Effector CD4-positive, alpha-beta T cell (primary cell): Measurements from ENCODE around the gene C15orf61.

ENCODE experiments used
- DNase-seq: peaks from one replicate; pipeline ENCODE4 v3.0.0-alpha.2; 2020

The C15orf61 gene

GRCh38 chr15:67515090-67515489 is 5.8 kb upstream of the C15orf61 start:
- no peak for DNase-seq

GRCh38 chr15:67515557-67515956 is 5.4 kb upstream of the C15orf61 start:
- DNase-seq = no peak

DNA sequence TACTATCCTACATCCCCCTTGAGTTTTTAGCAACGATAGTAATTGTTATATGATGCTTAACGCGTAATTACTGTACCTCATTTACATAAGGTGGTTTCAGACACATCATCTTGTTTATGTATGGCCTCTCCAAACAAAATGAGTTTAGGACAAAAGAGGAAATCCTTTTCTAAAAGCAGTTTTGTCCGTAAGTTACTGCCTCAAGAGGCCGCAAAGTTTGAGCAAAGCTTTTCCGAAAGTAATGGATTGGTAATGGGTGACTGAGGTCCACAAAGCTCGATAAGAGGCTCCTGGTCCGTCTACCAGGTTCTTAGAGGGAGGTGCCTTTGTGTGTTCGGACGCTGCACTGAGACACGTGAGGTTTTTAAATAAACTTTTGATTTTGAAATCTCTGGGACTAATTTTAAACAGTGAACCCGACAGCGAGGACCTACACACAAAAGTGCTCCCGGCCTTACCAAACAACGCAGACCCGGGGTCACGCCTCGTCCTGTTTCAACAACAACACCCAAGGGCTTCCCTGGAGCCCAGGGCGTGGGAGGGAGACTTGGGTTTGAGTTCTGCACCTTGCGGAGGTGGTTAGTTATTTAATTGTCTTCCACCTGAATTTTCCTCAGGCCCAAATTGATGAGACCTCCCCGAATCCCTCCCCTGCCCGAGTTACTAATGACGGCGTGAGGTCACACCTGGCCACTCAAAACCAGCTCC is 456 bp upstream of the C15orf61 start:
- no peak for DNase-seq

- no peak for DNase-seq
Observed at GRCh38 chr15:67521783-67522568, 1.0 kb downstream of the C15orf61 start.

GRCh38 chr15:67523330-67523729 is 2.4 kb downstream of the C15orf61 start:
- DNase-seq = no peak

DNA sequence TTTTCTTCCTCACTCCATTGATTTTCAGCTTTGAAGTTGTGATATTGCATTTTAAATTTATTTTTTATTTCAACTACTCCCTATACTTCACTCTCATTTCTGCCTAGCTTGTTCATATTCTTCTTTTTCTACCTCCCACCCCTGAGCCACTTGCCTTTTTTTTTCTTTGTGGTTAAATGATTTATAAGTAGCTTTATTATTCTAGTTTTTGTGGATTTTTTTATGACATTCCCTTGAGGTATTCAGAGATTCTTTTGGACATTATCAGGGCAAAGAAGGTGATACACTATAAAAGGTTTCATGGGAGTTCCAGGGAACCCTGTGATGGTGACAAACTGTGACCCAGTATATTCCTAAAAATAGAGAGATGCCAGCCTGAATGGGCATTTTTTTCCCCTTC is 3.3 kb downstream of the C15orf61 start:
- DNase-seq = no peak

- no peak for DNase-seq
Observed at GRCh38 chr15:67528513-67528912, 7.6 kb downstream of the C15orf61 start.

- DNase-seq = no peak
Observed at GRCh38 chr15:67531379-67531914, 10.5 kb downstream of the C15orf61 start.

DNA sequence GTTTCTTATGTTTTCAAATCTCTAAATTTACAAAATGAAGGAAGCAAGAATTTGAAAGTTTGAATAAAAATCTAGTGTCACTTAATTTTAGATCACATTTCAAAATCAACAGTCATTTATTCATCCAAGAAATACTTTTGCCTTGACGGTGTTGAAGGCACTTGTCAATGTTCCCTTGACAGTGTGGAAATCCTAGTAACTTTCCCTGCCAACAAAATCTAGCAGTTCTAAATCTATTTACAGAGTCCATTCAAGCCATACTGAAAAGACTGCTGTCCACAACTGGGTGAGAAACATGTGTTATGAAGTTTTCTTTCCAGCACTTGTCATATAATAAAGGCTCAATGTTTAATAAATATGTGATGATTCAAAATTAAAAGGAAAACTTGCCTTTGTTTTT is 12.9 kb downstream of the C15orf61 start:
- no peak for DNase-seq

DNA sequence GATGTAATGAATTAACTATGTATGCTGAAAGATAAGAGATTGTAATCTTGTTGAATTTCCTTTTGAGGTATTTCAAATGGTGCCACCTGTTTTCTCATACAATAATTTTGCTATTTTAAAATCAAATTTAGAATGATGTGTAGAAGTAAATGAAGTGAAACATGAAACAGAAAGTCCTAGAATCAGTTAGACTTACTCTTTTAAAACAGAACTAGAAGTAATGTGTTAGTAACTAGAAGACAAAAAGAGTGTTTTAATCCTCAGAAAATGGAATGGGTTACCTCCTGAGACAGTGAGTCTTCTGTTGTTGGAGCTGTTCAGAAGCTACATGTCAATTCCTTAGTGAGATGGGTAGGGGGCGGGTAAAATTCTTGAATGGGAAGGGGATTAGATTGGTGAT is 13.4 kb downstream of the C15orf61 start:
- DNase-seq = no peak

- no peak for DNase-seq
Observed at GRCh38 chr15:67537771-67538170, 16.8 kb downstream of the C15orf61 start.

DNA sequence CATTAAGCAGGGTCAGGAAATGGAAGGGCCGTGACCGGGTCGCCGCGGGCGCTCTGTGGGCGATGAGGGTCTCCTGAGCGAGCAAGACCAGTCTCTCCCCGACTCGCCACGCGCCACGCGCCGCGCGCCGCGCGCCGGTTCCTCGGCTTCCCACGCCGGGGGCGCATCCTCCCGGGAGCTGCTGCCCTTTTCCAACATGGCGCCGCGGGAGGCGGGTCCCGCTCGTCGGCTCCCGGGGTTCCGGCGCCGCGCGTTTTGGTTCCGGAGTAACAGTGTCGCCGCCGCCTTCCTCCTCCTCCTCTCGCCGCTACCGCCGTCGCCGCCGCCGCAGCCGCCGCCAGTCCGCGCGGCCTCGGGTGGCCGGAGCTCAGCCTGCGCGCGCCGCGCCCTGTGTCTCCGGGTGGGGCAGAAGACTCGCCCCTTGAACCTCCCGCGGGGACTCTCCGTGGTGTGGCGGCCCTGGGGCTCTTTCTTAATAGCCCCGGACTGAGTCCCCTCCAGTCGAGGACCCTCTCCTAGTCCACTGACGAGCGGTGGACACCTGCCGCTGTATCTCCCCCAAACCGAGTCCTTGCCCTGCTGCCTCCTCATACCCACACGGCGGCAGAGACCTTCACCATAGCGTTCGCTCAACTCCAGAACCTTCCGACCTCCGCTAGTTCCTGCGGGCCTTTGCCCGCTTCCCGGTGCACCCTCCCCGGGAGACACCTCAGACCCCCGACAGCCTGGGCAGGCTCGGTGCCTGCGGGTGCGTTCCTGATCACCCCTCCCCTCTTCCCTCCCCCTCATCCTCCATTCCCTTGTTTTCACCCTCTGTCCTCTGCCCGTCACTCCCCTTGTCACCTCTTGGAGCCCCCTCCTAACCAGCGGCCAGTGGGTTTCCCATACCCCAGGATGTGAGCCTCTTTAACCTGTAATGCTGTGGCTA is 21.8 kb downstream of the C15orf61 start, which contains the start of gene MAP2K5:
MAP2K5 (plus strand) TSS at position 284 of the 928 bp plus-strand sequence; CDS start at position 917, 633 bp downstream.
- DNase-seq = peak; percentile 80

DNA sequence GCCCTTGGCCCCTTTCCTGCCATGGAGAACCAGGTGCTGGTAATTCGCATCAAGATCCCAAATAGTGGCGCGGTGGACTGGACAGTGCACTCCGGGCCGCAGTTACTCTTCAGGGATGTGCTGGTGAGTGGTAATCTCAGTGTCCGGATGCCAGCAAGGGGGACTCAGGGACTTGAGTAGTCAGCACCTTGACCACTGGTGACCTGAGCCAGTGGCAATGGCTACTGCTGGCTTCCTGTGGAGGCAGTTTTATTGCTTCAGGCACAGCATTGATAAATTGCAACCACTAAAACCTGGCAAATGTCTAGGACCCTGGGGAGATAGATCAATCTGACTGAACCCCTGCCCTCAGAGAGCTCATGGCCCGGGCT is 22.4 kb downstream of the C15orf61 start:
- no peak for DNase-seq

- no peak for DNase-seq
Observed at GRCh38 chr15:67544475-67544874, 23.5 kb downstream of the C15orf61 start.

DNA sequence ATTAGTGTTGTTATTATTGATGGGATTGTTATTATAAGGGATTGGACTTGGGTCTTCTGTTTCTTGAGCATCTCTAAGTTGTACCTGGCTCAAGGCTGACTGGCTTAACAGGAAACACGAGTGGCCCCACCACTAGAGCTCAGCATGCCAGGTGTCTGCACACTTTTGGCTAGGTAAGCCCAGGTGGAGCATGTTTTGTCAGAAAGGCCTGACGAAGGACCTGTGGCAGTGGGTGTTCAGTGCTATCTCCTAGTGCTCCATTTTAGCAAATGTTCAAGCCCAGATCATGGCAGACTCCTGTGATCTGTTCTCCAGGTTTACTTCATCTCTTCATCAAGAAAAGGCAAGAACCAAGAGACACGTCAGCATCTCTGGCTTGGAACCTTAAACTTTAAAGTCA is 24.9 kb downstream of the C15orf61 start:
- DNase-seq = no peak

GRCh38 chr15:67547064-67547463 is 26.1 kb downstream of the C15orf61 start:
- no peak for DNase-seq

- no peak for DNase-seq
Observed at GRCh38 chr15:67547836-67548235, 26.9 kb downstream of the C15orf61 start.

- DNase-seq = no peak
Observed at GRCh38 chr15:67548236-67548852, 27.4 kb downstream of the C15orf61 start.

- no peak for DNase-seq
Observed at GRCh38 chr15:67548862-67549651, 28.1 kb downstream of the C15orf61 start.

GRCh38 chr15:67549736-67550135 is 28.8 kb downstream of the C15orf61 start:
- DNase-seq = no peak

- DNase-seq = no peak
Observed at GRCh38 chr15:67550522-67550921, 29.6 kb downstream of the C15orf61 start.
